Astrocyte (in vitro differentiated cells and primary cell): ENCODE measurements around the gene MYEOV.

ENCODE experiments used
- EZH2 ChIP-seq: IDR thresholded peaks from 2 replicates; pipeline ENCODE4 v1.6.1; 2012; ENCODE audit warnings: mild to moderate bottlenecking, low read length, inconsistent platforms; ENCODE audit not compliant: insufficient read depth
- TF ChIP-seq, protein P1 (sequence below): IDR thresholded peaks from 2 replicates; pipeline ENCODE4 v1.5.1; 2011; ENCODE audit warnings: low read depth, mild to moderate bottlenecking, inconsistent platforms, low read length, moderate library complexity; ENCODE audit not compliant: insufficient read depth

DNA sequence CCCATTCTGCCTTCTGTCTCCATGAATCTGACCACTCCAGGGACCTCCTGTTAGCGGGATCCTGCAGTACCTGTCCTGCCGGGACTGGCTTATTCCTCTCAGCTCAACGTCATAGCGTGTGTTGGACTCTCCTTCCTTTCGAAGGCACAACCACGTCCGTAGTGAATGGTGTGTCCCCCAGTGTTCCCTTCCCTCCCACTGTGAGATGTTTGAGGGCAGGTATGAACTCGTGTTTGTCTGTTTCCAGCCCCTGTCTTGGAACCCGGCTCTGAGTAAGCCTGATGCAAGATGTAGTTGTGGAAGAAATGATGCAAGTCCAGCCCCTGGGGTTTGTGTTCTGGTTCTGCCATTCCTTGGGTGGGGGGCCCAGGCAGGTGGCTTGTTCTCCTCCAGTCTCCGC is 10.5 kb upstream of the MYEOV start:
- TF ChIP-seq, protein P1, sequence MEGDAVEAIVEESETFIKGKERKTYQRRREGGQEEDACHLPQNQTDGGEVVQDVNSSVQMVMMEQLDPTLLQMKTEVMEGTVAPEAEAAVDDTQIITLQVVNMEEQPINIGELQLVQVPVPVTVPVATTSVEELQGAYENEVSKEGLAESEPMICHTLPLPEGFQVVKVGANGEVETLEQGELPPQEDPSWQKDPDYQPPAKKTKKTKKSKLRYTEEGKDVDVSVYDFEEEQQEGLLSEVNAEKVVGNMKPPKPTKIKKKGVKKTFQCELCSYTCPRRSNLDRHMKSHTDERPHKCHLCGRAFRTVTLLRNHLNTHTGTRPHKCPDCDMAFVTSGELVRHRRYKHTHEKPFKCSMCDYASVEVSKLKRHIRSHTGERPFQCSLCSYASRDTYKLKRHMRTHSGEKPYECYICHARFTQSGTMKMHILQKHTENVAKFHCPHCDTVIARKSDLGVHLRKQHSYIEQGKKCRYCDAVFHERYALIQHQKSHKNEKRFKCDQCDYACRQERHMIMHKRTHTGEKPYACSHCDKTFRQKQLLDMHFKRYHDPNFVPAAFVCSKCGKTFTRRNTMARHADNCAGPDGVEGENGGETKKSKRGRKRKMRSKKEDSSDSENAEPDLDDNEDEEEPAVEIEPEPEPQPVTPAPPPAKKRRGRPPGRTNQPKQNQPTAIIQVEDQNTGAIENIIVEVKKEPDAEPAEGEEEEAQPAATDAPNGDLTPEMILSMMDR, result no peak
- no peak for TF ChIP-seq EZH2
